HG03064 (cell line): ENCODE results near the gene TSEN2.

Experiments
- ATAC-seq: cut with Tn5 transposase; IDR thresholded peaks from one replicate; pipeline ENCODE4 v1.9.1; 2021; ENCODE audit warnings: low read depth; ENCODE audit not compliant: unreplicated experiment

Gene TSEN2

DNA sequence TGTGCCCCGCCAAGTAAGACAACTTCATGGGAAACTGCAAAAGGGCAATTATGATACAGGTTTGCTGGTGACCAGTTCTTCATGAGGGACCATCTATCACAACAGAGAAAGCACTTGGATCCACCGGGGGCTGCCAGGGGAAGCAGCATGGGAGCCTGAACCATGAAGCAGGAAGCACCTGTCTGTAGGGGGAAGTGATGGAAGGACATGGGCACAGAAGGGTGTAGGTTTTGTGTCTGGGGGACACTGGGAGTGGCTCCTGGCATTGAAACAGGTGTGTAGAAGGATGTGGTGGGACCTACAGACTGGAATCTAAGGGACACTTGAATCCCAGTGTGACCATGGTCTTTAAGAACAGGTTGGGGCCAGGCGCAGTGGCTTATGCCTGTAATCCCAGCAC lies 95.2 kb downstream of the TSEN2 start:
- ATAC-seq = no peak

DNA sequence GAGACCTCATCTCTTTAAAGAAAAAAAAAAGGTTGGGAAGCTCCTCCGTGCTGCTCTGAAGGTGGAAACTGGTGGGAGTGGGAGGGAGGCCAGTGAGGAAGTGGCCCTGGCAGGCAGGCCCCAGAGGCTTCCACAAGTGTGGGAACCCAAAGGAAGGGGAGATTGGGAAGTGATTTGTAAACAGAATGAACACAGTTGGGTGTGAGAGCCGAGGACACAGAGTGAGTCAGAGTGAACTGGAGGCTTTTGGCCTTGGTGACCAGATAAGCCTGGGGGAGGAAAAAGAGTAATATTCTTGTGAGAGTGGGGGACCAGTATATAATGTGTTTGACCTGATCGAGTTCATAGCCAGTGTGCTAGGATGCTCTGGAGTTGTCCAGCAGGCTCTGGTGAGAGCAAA lies 95.6 kb downstream of the TSEN2 start:
- no peak for ATAC-seq

DNA sequence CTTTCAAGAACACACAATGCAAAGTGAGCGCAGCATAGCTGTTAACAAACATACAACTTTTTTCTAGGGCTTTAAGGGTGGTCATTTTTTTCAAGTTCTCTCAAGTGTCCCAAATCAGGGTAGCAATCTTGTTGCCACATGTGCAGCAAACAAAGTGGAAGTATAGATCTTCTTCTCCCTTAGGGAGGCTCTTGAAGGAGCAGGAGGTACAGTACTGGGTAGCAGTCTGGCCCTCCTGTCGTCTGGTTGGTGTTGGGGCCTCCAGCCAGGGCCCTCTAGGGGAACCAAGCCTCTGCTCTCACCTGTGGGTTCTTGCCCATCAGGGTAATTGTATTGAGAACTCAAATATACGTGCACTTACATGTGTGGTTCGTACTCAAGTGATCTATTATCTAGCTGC lies 98.5 kb downstream of the TSEN2 start:
- no peak for ATAC-seq
